ENCODE results near the gene ZMYND8. TPM values are rescaled to one million over a fixed set of nuclear protein-coding genes. Genes with fewer than 3 reads are reported as not detected.
"Not testable (repeated sequence)": the region's sequence is repeated elsewhere in the genome, so short reads cannot be mapped to it uniquely, and the experiment has no call there.

The ZMYND8 gene
- polyA plus RNA-seq, 5 donors = 32.3 to 50.4 (median 43.4) TPM

- no peak for DNase-seq
Measured at GRCh38 chr20:47181056-47181862, 175.2 kb downstream of the ZMYND8 start.

DNA sequence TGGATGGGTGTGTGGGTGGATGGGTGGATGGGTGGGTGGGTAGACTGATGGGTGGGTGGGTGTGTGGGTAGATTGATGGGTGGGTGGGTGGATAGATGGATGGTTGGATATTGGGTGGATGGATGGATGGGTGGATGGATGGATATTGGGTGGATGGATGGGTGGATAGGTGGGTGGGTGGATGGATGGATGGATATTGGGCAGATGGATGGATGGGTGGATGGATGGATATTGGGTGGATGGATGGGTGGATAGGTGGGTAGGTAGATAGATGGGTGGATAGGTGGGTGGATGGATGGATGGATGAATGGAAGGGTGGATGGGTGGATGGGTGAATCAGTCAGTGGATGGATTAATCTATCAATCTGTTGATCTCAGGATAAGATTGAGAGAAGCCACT is 177.2 kb downstream of the ZMYND8 start:
- no peak for DNase-seq

DNA sequence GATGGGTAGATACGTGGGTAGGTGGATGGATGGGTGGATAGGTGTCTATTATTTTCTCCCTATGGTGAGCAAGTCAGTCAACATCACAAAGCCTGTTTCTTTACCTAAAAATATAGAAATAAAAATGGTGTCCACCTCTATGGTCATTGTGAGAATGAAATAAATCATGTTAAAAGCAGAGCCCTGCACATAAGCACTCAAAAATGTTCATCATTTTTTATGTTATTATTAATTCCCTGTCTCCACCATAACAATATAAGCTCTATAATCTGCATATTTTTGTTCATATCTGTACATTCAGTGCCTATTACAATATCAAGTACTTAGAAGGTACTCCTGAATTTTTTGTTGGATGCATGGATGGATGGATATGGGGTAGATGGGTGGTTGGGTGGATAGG is 177.6 kb downstream of the ZMYND8 start:
- DNase-seq = no peak

GRCh38 chr20:47178277-47178676 is 178.2 kb downstream of the ZMYND8 start:
- DNase-seq = no peak

GRCh38 chr20:47176217-47176616 is 180.3 kb downstream of the ZMYND8 start:
- not testable (repeated sequence) for DNase-seq

DNA sequence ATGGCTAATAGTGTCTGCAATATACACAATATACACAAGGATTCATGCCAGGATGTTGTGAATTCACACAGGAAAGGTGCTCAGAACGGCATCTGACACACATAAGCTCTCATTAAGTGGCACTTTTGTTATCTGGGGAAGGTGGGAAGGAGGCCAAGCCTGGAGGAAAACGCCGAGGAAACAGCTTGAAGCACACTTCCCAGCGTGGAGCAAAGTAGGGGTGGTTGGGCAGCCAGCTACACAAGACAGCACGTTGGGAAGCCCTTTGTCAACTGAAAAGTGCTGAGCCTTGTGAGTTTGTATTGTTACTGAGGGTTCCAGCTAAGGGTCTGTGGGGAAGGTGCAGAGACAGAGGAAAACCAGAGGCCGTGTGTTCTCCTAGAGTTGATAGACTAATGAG is 181.0 kb downstream of the ZMYND8 start:
- no peak for DNase-seq

DNA sequence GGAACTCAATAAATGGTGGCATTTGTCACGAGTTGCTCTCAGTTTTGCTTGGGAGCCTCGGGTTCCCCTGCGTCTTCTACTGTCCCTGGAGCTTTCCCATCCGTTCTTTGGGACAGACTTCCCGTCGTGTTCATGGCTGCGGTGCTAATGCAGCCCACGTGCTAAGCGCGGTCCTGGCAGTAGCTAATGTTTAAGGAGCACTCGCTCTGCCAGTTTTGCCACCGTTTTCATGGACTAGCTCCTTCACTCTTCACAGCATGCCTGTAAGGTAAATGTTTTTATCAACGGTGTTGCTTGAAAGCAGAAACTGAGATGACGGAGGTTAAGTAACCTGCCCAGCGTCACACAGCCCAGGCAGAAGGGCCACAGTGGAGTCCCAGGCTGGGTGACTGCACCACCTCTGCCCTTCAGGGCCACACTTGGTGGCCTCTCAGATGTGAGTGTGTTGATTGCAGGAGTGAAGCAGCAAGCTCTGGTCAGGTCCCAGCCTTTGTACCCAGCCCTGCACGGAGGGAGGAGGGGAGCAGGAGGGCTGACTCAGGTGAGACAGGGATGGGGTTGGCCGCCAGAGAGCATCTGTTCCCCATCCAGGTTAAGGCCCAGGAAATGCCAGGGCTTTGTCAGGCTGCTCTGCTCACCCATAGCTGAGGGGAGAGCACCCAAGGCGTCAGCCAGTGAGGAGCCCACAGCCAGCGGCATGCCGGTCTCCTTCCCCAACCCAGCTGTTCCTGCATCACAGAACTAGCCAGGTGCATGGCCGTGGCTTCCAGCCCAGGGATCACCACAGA is 181.8 kb downstream of the ZMYND8 start:
- DNase-seq = no peak

DNA sequence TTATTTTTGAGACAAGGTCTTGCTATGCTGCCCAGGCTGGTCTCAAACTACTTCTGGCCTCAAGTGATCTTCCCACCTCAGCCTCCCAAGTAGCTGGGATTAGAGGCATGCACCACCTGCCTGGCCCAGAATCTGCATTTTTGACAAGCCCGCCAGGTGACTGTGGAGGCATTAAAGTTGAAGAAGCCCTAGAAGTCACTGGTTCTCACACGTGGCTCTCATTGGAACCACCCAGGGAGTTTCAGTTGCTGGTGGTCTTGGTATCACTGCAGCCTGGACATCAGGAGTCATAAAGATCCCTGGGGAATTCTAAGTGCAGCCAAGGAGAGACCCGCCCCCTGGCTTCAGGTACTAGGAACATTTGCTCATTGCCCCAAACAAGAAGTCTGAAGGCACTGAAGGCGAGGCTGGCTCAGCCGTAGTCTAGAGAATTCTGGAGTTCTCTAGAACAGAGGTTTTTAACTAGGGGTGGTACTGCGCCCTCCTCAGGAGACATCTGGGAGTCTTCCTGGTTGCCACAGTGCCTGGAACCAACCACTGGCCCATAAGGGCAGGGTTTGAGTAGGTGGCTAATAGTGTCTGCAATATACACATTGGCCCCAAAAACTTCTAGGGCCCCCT is 182.8 kb downstream of the ZMYND8 start:
- no peak for DNase-seq

DNA sequence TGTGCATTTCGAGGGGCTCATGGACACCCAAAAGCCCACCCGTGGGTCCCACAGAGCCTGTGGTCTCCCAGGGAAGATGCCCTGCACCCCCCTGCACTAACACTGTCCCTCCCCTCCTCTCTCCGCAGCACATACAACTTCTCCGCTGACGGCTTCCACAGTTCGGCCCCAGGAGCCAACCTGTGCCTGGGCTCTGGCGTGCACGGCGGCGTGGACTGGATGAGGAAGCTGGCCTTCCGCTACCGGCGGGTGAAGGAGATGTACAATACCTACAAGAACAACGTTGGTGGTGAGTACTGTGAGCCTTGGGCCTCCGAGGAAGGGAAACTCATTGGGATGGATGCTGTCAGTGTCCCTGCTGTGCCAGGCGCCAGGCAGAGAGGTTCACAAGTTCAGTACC is 183.9 kb downstream of the ZMYND8 start:
- DNase-seq = no peak

DNA sequence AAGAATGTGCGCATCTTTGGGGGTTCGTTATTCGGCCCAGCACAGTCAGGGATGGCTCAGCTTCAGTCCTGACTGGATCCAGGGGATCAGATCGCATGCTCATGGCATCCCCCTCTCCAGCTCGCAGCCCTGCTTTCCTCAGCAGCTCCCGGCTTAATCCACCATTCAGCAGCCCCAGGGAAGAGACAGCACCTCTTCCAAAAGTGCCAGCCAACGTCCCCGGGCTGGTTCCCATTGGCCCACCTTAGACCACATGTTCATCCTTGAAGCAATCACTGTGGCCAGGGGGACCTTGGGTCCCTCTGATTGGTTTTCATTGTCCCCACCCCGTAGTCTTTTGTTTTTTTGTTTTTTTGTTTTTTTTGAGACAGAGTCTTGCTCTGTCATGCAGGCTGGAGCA is 188.7 kb downstream of the ZMYND8 start:
- DNase-seq = no peak

DNA sequence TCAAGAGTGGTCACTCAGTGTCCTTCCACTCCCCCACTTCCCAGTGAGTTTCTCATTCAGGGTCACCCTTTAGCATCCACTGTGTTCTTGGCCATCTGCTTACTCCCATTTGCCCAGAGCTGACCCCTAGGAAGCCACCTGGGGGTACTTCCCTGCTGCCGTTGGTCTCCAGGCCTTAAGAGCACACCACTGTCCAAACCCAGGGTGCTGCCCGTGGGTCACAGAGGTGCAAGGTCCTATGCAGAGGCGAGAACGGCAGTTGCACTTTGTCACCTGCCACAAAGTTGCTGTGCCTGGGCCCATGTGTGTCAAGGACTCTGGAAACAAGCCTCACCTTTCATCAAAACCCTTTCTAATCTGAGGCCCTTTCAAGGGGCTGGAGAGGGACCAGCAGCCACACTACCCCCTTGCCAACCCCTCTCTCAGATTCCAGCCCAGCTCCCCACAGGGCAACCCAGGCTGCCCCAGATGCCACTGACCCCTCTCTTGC is 191.1 kb downstream of the ZMYND8 start:
- no peak for DNase-seq

GRCh38 chr20:47164140-47164539 is 192.4 kb downstream of the ZMYND8 start:
- DNase-seq = no peak

DNA sequence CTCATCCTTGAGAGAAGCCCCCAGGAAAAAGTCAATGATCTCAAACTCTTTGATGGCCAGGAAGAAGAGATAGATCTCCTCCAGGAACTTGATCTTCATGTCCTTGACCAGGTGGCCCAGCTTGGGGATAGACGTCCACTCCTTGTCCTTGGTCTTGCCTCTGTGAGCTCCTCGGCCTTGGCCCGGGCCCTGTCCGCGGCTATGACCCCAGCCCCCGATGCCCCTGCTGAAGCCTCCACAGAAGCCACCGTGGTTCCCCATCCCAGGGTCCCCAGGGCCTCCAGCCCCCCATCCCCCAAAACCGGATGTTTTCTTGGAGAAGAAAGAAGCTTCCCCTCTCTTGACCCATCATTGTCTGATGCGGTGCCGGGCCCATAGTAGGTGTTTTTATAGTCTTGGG is 195.1 kb downstream of the ZMYND8 start:
- no peak for DNase-seq

- DNase-seq = no peak
Measured at GRCh38 chr20:47160992-47161391, 195.5 kb downstream of the ZMYND8 start.

DNA sequence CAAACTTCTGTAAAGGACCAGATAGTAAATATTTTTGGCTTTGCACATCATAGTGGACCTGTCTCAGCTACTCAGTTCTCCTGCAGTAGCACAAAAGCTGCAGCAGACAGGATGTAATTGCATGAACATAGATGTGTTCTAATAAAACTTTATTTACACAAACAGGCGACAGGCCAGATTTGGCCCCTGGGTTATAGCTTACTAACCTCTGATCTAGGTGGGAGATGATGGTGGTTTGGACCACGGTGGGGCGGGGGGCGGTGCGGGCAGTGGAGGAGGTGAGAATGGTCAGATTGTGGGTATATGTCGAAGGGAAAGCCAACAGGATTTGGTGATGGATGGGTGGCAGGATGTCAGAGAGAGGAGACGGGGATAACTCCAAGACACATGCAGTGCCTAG is 196.3 kb downstream of the ZMYND8 start:
- no peak for DNase-seq

Other genes with a start within 250 kb of the ZMYND8 start
- gene NCOA3, start 145.2 kb upstream of the ZMYND8 start, polyA plus RNA-seq (ENCODE audit: insufficient read depth in 1 of 5, insufficient read length in 5 of 5, low replicate concordance in 1 of 5) = 10 to 100 TPM; 25.8 to 41.9 (median 39.2) TPM